NCI-H2107 treated with DMSO at 0.1 percent for 48 hours (cell line): ENCODE results near the gene CEACAM6.
A peak's percentile ranks its signal among the peaks of the same experiment; 100 is the strongest.
"Not testable (repeated sequence)": the region's sequence is repeated elsewhere in the genome, so short reads cannot be mapped to it uniquely, and the experiment has no call there.

Experiments
- DNase-seq: peaks from one replicate; lab custom pipeline; 2025; ENCODE audit not compliant: unreplicated experiment; lab: John Stamatoyannopoulos, UW

Gene CEACAM6

DNA sequence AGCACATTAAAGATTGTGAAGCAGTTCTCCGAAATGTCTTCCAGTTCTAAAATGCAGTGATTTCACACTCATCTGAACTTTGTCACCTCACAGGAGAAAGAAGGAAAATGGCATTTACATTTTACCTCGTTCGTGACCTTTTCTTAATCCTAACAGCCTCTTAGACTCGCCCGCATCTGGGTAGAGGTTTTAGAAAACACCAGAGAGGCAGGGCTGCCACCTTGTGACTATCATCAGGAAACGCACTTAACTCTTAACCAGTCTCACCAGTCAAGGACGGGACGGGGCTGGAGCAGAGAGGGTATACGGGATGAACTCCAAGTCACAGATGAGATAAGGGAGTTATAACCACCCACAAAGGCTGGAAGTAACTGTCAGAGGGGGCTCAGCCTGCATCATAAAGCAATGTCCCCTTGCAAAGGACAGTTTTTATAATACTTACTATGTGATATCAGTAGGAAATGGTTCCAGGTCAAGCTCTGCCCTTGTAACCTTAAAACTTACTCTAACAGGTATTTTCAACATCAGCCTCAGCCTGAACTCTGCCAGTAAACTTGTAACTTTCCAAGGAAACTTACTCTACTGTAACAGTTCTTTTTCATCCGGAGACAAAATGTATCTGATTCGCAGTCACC is 8.6 kb upstream of the CEACAM6 start:
- peak; percentile 64 for DNase-seq

GRCh38 chr19:41748012-41748411 is 7.3 kb upstream of the CEACAM6 start:
- DNase-seq = no peak

- peak; percentile 8 for DNase-seq
These were observed 4.8 kb upstream of the CEACAM6 start for GRCh38 chr19:41750248-41751134.

- DNase-seq = peak; percentile 30
These were observed 2.2 kb upstream of the CEACAM6 start for GRCh38 chr19:41753159-41753558.

- peak; percentile 62 for DNase-seq
These were observed 1.3 kb upstream of the CEACAM6 start for GRCh38 chr19:41753936-41754529.

DNA sequence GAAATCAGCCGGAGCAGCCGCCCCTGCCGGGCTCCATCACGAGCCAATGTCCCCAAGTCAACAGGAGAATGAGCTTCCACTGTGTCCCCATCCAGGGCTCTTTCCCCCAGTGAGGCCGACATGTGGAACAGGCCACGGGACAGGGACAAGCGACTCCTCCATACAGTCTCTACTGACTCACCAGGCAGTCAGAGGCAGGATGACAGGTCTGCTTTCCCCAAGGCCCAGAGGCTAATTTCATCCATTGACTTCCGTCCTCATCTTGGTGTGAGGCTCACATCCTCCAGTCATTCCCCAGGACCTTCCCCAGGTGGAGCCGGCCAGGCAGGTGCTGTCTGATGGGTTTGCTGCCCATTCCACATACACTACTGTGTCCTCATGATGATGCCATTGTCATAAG is 3.5 kb downstream of the CEACAM6 start:
- DNase-seq = no peak

DNA sequence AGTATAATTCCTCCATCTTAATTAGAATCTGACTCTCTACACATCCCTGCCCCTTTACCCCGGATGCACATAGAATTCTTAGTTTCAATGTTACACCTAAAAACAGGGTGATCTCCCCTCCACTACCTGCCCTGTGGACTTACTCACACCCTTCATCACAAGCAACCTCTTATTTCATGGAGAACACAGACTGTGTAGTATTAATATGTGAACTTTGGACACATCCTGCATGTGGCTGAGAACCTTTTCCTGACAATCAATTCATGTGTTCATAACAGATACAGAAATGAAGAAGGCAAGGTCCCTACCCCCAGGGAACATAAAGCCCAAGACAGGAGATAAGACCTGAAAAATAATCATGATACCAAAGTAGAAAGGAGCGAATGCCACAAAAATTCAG is 11.8 kb downstream of the CEACAM6 start:
- no peak for DNase-seq

DNA sequence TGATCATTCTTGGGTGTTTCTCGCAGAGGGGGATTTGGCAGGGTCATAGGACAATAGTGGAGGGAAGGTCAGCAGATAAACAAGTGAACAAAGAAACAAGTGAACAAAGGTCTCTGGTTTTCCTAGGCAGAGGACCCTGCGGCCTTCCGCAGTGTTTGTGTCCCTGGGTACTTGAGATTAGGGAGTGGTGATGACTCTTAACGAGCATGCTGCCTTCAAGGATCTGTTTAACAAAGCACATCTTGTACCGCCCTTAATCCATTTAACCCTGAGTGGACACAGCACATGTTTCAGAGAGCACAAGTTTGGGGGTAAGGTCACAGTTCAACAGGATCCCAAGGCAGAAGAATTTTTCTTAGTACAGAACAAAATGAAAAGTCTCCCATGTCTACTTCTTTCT is 12.8 kb downstream of the CEACAM6 start:
- DNase-seq = not testable (repeated sequence)

DNA sequence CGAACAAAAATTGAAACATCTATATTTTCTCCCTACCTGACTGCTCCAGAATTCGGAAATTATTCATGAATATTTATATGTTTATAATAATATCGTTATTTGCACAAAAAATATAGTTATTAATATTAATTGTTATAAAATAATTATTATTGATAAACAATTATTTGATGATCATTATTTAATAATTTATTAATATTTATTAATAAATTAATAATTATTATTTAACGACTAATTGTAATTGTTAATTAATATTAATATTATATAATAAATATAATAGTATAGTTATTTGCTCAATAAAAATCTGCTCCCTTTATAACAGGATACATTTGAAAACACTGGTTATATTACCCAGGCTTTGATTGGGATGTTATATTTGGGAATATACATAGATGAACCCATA is 14.3 kb downstream of the CEACAM6 start:
- DNase-seq = no peak

DNA sequence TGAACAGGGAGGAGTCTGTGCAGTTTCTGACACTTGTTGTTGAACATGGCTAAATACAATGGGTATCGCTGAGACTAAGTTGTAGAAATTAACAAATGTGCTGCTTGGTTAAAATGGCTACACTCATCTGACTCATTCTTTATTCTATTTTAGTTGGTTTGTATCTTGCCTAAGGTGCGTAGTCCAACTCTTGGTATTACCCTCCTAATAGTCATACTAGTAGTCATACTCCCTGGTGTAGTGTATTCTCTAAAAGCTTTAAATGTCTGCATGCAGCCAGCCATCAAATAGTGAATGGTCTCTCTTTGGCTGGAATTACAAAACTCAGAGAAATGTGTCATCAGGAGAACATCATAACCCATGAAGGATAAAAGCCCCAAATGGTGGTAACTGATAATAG is 16.1 kb downstream of the CEACAM6 start:
- DNase-seq = no peak

- DNase-seq = peak; percentile 79
These were observed 19.2 kb downstream of the CEACAM6 start for GRCh38 chr19:41774515-41774980.

GRCh38 chr19:41776700-41777099 is 21.4 kb downstream of the CEACAM6 start:
- no peak for DNase-seq

DNA sequence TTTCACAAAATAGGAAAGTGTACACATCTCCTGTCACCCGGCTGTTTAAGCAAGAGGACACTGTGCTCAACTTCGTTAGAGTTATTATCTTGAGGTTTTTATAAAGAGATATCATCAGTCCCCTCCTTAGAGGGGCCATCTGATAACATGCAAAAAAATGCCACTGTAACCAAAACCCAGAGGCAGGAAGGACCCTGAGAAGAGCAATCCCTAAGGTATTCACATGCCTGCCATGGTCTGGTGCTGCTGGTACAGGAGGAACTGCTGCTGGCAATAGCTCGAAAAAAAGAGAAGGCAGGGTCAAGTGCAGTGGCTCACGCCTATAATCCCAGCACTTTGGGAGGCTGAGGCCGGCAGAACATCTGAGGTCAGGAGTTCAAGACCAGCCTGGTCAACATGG is 28.3 kb downstream of the CEACAM6 start:
- DNase-seq = no peak

DNA sequence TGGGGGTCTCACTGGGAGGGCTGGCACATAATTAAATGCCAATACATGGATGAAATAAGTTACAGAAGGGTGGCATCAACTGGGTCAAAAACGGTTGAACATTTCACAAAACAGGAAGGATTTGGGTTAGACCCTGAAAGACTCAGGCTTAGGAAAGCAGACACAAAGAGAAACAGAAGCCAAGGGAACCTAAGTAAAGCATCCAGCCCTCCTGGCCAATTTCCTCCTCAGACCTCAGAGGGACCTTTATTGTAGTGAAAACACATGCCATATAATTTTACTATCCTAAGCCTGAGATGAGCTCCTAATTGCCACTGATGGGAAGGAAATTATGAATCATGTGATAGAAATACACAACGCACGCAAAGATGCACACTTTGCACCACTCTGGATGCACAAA is 29.0 kb downstream of the CEACAM6 start:
- no peak for DNase-seq

DNA sequence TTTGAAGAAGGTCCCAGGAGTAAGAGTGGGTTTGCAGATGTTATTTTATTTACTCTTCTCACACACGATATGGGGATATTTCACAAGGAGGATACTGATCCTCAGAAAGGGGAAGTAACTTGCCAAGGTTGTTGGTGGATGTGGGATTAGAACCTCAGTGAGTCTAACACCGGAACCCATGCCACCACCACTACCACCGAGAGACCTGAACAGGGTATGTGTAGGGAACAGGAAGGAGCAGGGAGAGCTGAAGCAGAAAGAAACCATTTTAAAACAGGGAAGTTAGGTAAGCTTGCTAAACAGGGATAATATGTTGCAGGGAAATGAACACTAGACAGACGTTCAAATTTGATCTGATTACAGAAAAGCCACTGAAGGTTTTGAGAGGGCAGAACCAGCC is 29.4 kb downstream of the CEACAM6 start:
- DNase-seq = no peak

GRCh38 chr19:41785653-41786052 is 30.3 kb downstream of the CEACAM6 start:
- DNase-seq = peak; percentile 79

GRCh38 chr19:41787055-41787454 is 31.7 kb downstream of the CEACAM6 start:
- peak; percentile 51 for DNase-seq

GRCh38 chr19:41788518-41788917 is 33.2 kb downstream of the CEACAM6 start:
- not testable (repeated sequence) for DNase-seq

GRCh38 chr19:41789053-41789452 is 33.7 kb downstream of the CEACAM6 start:
- DNase-seq = peak; percentile 85

- DNase-seq = peak; percentile 83
These were observed 37.4 kb downstream of the CEACAM6 start for GRCh38 chr19:41792513-41793413.

GRCh38 chr19:41793414-41793727 is 38.0 kb downstream of the CEACAM6 start:
- no peak for DNase-seq
